Loucy (cell line): Measurements from ENCODE around the gene NRARP.

Source experiments
- H2AFZ ChIP-seq: fragments of 200-600 bp; sonication (generic); 2 replicates; pipeline ENCODE4 v1.6.0; 2016; ENCODE audit warnings: antibody characterized with exemption, mild to moderate bottlenecking, low read length, moderate library complexity
- H3F3A ChIP-seq: fragments of 200-600 bp; 2 replicates; pipeline ENCODE4 v1.6.0; 2016; ENCODE audit warnings: antibody characterized with exemption, low read depth, mild to moderate bottlenecking
- H3K27me3 ChIP-seq: fragments of 200-600 bp; sonication (generic); 2 replicates; pipeline ENCODE4 v1.6.1; 2014; ENCODE audit warnings: low read length, mild to moderate bottlenecking; ENCODE audit not compliant: insufficient read depth, poor library complexity, severe bottlenecking
- H3K36me3 ChIP-seq: fragments of 200-600 bp; sonication (generic); 2 replicates; pipeline ENCODE4 v1.6.1; 2016; ENCODE audit warnings: low read length; ENCODE audit not compliant: insufficient read depth
- H3K4me1 ChIP-seq: fragments of 200-600 bp; sonication (generic); 2 replicates; pipeline ENCODE4 v1.5.1; 2014; ENCODE audit warnings: low read length, mild to moderate bottlenecking; ENCODE audit not compliant: insufficient read depth, poor library complexity, severe bottlenecking
- H3K4me2 ChIP-seq: fragments of 200-600 bp; sonication (generic); 2 replicates; pipeline ENCODE4 v1.6.0; 2014; ENCODE audit warnings: antibody characterized with exemption, low read length, low read depth, mild to moderate bottlenecking; ENCODE audit not compliant: poor library complexity, severe bottlenecking
- H3K4me3 ChIP-seq: fragments of 200-600 bp; sonication (generic); 2 replicates; pipeline ENCODE4 v1.5.1; 2014; ENCODE audit warnings: low read length, mild to moderate bottlenecking, mixed read lengths; ENCODE audit not compliant: poor library complexity, severe bottlenecking
- H3K79me2 ChIP-seq: fragments of 200-600 bp; sonication (generic); 2 replicates; pipeline ENCODE4 v1.6.1; 2014; ENCODE audit warnings: low read length; ENCODE audit not compliant: insufficient read depth
- H3K9ac ChIP-seq: fragments of 200-600 bp; sonication (generic); 2 replicates; pipeline ENCODE4 v1.6.0; 2014; ENCODE audit warnings: mild to moderate bottlenecking, low read depth, low read length, moderate library complexity; ENCODE audit not compliant: poor library complexity, severe bottlenecking
- H3K9me2 ChIP-seq: fragments of 200-600 bp; sonication (generic); replicated peaks from 2 replicates; pipeline ENCODE4 v1.6.1; 2016; ENCODE audit warnings: low read depth, low read length, mixed read lengths
- H3K9me3 ChIP-seq: fragments of 200-600 bp; sonication (generic); 2 replicates; pipeline ENCODE4 v1.6.1; 2014; ENCODE audit warnings: mild to moderate bottlenecking, antibody characterized with exemption, low read length, low read depth; ENCODE audit not compliant: insufficient read depth
- H4K20me1 ChIP-seq: fragments of 200-600 bp; sonication (generic); 2 replicates; pipeline ENCODE4 v1.6.0; 2014; ENCODE audit warnings: antibody characterized with exemption, low read length, mild to moderate bottlenecking; ENCODE audit not compliant: insufficient read depth, poor library complexity, severe bottlenecking
- EZH2phosphoT487 ChIP-seq: fragments of 200-600 bp; IDR thresholded peaks from 2 replicates; pipeline ENCODE4 v1.6.1; 2018; ENCODE audit warnings: antibody characterized with exemption, mild to moderate bottlenecking, moderate library complexity, borderline replicate concordance
- TF ChIP-seq, protein P1 (sequence below): fragments of 200-600 bp; sonication (generic); conservative IDR thresholded peaks from 2 replicates; pipeline ENCODE4 v1.5.1; 2014; ENCODE audit warnings: mild to moderate bottlenecking, antibody characterized with exemption, low read length

NRARP gene

GRCh38 chr9:137302118-137302448 is at the start of gene NRARP:
Gene NRARP, minus strand, starts transcription at chr9:137302271. Its CDS starts 343 bp downstream, at chr9:137301928.
- Histone ChIP-seq H3K9me3 (no peaks in the 10 kb centered on the region), H3K4me3 (no peak within 1 kb of the TSS), H3K9ac (no peak within 1 kb of the TSS), H3F3A (no peaks in the 10 kb centered on the region), H4K20me1 (no peaks in the 10 kb centered on the region), H3K9me2 (no peaks in the 10 kb centered on the region), H3K4me1 (no peaks in the 10 kb centered on the region), H3K27me3 (no peaks in the 10 kb centered on the region), H2AFZ (no peak within 1 kb of the TSS), H3K36me3 (no peaks in the 10 kb centered on the region), H3K4me2 (no peak within 1 kb of the TSS), H3K79me2 (no peaks in the 10 kb centered on the region)
- TF ChIP-seq EZH2phosphoT487, result no peak
- TF ChIP-seq, protein P1, sequence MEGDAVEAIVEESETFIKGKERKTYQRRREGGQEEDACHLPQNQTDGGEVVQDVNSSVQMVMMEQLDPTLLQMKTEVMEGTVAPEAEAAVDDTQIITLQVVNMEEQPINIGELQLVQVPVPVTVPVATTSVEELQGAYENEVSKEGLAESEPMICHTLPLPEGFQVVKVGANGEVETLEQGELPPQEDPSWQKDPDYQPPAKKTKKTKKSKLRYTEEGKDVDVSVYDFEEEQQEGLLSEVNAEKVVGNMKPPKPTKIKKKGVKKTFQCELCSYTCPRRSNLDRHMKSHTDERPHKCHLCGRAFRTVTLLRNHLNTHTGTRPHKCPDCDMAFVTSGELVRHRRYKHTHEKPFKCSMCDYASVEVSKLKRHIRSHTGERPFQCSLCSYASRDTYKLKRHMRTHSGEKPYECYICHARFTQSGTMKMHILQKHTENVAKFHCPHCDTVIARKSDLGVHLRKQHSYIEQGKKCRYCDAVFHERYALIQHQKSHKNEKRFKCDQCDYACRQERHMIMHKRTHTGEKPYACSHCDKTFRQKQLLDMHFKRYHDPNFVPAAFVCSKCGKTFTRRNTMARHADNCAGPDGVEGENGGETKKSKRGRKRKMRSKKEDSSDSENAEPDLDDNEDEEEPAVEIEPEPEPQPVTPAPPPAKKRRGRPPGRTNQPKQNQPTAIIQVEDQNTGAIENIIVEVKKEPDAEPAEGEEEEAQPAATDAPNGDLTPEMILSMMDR, result no peak

DNA sequence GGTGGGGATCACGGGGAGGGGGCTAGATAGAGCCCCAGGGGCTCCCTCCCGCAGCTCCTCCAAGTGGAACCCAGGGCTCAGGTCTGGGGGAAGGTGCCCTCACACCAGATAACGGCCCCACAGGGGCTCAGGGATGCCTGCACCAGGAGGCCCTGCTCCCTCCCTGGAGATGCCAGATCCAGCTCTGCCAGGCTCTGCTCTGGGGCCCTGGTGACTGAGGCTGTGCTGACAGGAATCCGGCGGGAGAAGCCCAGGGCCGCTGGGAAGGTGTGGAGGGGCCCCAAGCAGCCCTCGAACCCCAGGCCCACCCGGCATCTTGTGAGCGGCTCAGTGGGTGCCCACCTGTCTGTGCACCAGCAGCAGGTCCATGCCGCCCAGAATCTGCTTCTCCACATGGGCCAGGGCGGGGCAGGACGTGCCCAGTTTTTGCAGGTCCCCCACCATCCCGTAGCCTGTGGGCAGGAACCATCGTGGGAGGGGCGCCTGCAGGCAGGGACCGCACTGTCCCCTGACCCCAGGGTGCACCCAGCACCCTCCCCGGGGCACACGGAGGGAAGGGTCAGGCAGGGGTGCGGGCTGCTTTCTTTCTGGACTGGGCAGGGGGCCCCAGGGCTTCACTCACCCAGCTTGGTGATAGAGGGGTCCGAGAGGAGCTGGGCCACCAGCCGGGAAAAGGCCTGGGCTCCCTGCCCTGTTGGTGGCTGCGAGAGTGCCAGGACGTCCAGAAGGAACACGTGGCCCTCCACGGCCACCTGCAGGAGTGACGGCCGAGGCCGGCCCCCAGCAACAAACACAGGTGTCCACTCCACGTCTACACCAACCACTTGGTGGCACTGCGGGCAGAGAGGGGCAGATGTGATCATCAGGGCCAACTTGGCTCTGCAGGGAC is 48.9 kb upstream of the NRARP start:
- Histone ChIP-seq H2AFZ (no peak overlapping the region), H3K4me1 (no peaks in the 10 kb centered on the region), H3K9me2 (no peaks in the 10 kb centered on the region), H3K4me3 (no peak overlapping the region), H3K4me2 (no peak overlapping the region), H3K36me3 (no peaks in the 10 kb centered on the region), H3K79me2 (no peaks in the 10 kb centered on the region), H3K9ac (no peak overlapping the region), H3K27me3 (no peaks in the 10 kb centered on the region), H4K20me1 (no peaks in the 10 kb centered on the region), H3K9me3 (peaks cover 26% of the 10 kb centered on the region; the same call in 1 of the 2 replicates), H3F3A (0 out of 2 replicates have a peak, but pooled peaks cover 5% of the 10 kb centered on the region)
- no peak for TF ChIP-seq EZH2phosphoT487
- TF ChIP-seq, protein P1, result no peak

GRCh38 chr9:137349471-137350033 is 47.5 kb upstream of the NRARP start:
- no peak overlapping the region for H2AFZ ChIP-seq
- no peak overlapping the region for H3K4me2 ChIP-seq
- no peaks in the 10 kb centered on the region for H3K79me2 ChIP-seq
- H3K9me3 ChIP-seq, result peaks cover 14% of the 10 kb centered on the region; the same call in 1 of the 2 replicates
- no peak for TF ChIP-seq EZH2phosphoT487
- TF ChIP-seq, protein P1, result no peak
- H3K4me3 ChIP-seq, result no peak overlapping the region
- no peaks in the 10 kb centered on the region for H3K9me2 ChIP-seq
- H3K9ac ChIP-seq, result no peak overlapping the region
- no peaks in the 10 kb centered on the region for H4K20me1 ChIP-seq
- no peaks in the 10 kb centered on the region for H3K4me1 ChIP-seq
- H3K27me3 ChIP-seq, result no peaks in the 10 kb centered on the region
- H3F3A ChIP-seq, result no peaks in the 10 kb centered on the region
- no peaks in the 10 kb centered on the region for H3K36me3 ChIP-seq
